Measurements from ENCODE around the gene KHSRP. TPM values are rescaled to one million over a fixed set of nuclear protein-coding genes. Genes with fewer than 3 reads are reported as not detected.

The KHSRP gene
- total RNA-seq, 1 experiment from 2014 or later, result 373 TPM

- H3K4me1 ChIP-seq (ENCODE audit: insufficient read depth, low read length), result peaks cover 18% of the 10 kb centered on the region
- peak within 1 kb of the TSS; percentile 81 for H3K4me3 ChIP-seq (ENCODE audit: low read length)
- peaks cover 22% of the 10 kb centered on the region for H3K79me2 ChIP-seq (ENCODE audit: low read length)
- no peaks in the 10 kb centered on the region for H3K9me2 ChIP-seq (replicated peaks; ENCODE audit: low read length)
- H4K20me1 ChIP-seq (ENCODE audit: low read length), result no peaks in the 10 kb centered on the region
- ATAC-seq (peak; percentile 93), DNase-seq (peak; percentile 93)
- H3F3A ChIP-seq (ENCODE audit: low read length, unreplicated experiment), result no peaks in the 10 kb centered on the region
- CTCF ChIA-PET, result interaction anchor here (0.6 kb wide), 3 partner anchors 28 to 673 kb away, joined by 3 to 6 read pairs (median 3); partner anchors contain the start of genes CATSPERD and LONP1
- TF ChIP-seq CTCF (conservative IDR thresholded peaks at IDR 0.05; ENCODE audit: low read depth, low read length) (peak; percentile 25; the same call in 1 of the 2 replicates), EZH2phosphoT487 (IDR thresholded peaks at IDR 0.05; ENCODE audit: borderline replicate concordance, low read length) (no peak)
- H3K27me3 ChIP-seq (ENCODE audit: low read length), result no peaks in the 10 kb centered on the region
- H2AFZ ChIP-seq (ENCODE audit: low read length), result peak within 1 kb of the TSS; percentile 99
- H3K9me3 ChIP-seq (ENCODE audit: low read length), result no peaks in the 10 kb centered on the region
- POLR2A ChIA-PET (ENCODE audit: unreplicated experiment), result interaction anchor here (0.6 to 0.7 kb wide), 4 partner anchors 32 to 363 kb away, joined by 3 to 4 read pairs (median 3); partner anchors contain the start of gene KHSRP
- intact Hi-C loops (cut with micrococcal nuclease), result loop anchor here (1.0 kb wide), 1 partner anchor 21 kb away; the partner anchor contains the start of gene ALKBH7
- H3K4me2 ChIP-seq (ENCODE audit: low read length), result peak within 1 kb of the TSS; percentile 94
- BruUV-seq (replicated peaks), result no TSS peak
- peaks cover 16% of the 10 kb centered on the region; the same call in 1 of the 2 replicates for H3K36me3 ChIP-seq (ENCODE audit: low read depth, low read length)
- H3K9ac ChIP-seq (ENCODE audit: low read length), result peak within 1 kb of the TSS; percentile 89
- H3K27ac ChIP-seq (ENCODE audit: low read length), result peak within 1 kb of the TSS; percentile 53
These were observed 31.3 kb downstream of the KHSRP start, which contains the start of gene GTF2F1 for GRCh38 chr19:6393074-6393982. TSS of gene GTF2F1 (minus strand) at chr19:6393164. CDS start at chr19:6392995, 169 bp downstream.

- Histone ChIP-seq H3F3A (ENCODE audit: low read length, unreplicated experiment) (no peaks in the 10 kb centered on the region), H3K79me2 (ENCODE audit: low read length) (peaks cover 22% of the 10 kb centered on the region), H3K4me3 (ENCODE audit: low read length) (peak overlapping the region; percentile 81), H3K36me3 (ENCODE audit: low read depth, low read length) (peaks cover 22% of the 10 kb centered on the region; the same call in 1 of the 2 replicates), H3K9me2 (replicated peaks; ENCODE audit: low read length) (no peaks in the 10 kb centered on the region), H2AFZ (ENCODE audit: low read length) (peak overlapping the region; percentile 99), H3K9ac (ENCODE audit: low read length) (peak overlapping the region; percentile 89), H3K4me2 (ENCODE audit: low read length) (peak overlapping the region; percentile 94), H3K9me3 (ENCODE audit: low read length) (no peaks in the 10 kb centered on the region), H3K4me1 (ENCODE audit: insufficient read depth, low read length) (peaks cover 18% of the 10 kb centered on the region), H3K27ac (ENCODE audit: low read length) (peak overlapping the region; percentile 53), H3K27me3 (ENCODE audit: low read length) (no peaks in the 10 kb centered on the region), H4K20me1 (ENCODE audit: low read length) (no peaks in the 10 kb centered on the region)
- intact Hi-C loops (cut with micrococcal nuclease), result loop anchor here (1.0 kb wide), 1 partner anchor 20 kb away; the partner anchor contains the start of gene ALKBH7
- CTCF ChIA-PET, result interaction anchor here (0.6 kb wide), 2 partner anchors 57 to 672 kb away, joined by 3 to 6 read pairs; partner anchors contain the start of genes CATSPERD and LONP1
- TF ChIP-seq EZH2 (IDR thresholded peaks at IDR 0.05; ENCODE audit: low read length, unreplicated experiment), result no peak
- no peak for TF ChIP-seq CTCF (conservative IDR thresholded peaks at IDR 0.05; ENCODE audit: low read depth, low read length)
- TF ChIP-seq EZH2phosphoT487 (IDR thresholded peaks at IDR 0.05; ENCODE audit: borderline replicate concordance, low read length), result no peak
- ATAC-seq (no peak; the same call in 1 of the 2 replicates), DNase-seq (no peak)
- TSS peak; percentile 73 for BruUV-seq (replicated peaks)
- POLR2A ChIA-PET (ENCODE audit: unreplicated experiment), result interaction anchor here (0.6 to 0.7 kb wide), 4 partner anchors 33 to 364 kb away, joined by 3 to 4 read pairs (median 3); partner anchors contain the start of gene KHSRP
These were observed 32.2 kb downstream of the KHSRP start for GRCh38 chr19:6392221-6393073.
